Prostate gland (tissue), 2 donors: ENCODE measurements around the gene ATG12.

Experiments
- CTCF ChIP-seq, 4 experiments: fragments of 200-600 bp in 2 of 4; fragments of 450-650 bp in 2 of 4; sonication (generic) in 2 of 4; IDR thresholded peaks; 1 replicate in 3 of 4; 2 replicates in 1 of 4; pipeline ENCODE4 v1.5.1; 2016 to 2019; ENCODE audit warnings: antibody characterized with exemption in 4 of 4, mild to moderate bottlenecking in 2 of 4, moderate library complexity in 2 of 4
- POLR2A ChIP-seq: fragments of 450-650 bp; IDR thresholded peaks from one replicate; pipeline ENCODE4 v1.6.1; 2016; ENCODE audit warnings: antibody characterized with exemption, mild to moderate bottlenecking
- POLR2AphosphoS5 ChIP-seq: sonication (generic); formaldehyde crosslinking; IDR thresholded peaks from one replicate; pipeline ENCODE4 v1.6.1; 2017; ENCODE audit warnings: antibody characterized with exemption

DNA sequence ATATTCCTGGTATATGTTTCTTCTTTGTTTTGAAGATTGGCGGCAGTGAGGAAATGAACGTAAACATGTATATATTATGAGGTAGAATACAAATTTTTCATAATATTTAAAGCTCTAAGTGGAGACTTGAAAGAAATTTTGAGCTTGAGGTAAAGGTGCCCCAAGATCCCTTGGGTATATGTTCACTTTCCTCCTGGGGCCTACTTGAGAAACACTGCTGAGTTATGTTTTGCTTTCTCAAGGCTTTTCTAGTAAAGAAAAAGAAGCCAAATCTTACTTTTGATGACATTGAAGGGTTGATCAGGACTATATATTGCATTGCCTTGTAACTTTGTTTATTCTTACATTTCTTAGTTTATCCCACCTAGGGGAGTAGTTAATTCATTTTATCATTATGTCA, 31.1 kb upstream of the ATG12 start:
- no peak for TF ChIP-seq POLR2A
- TF ChIP-seq POLR2AphosphoS5 = no peak
- no peak for TF ChIP-seq CTCF (IDR thresholded peaks at IDR 0.05)
